ENCODE measurements around the gene CMIP.

The CMIP gene

GRCh38 chr16:81678326-81679095, 233.9 kb downstream of the CMIP start:
- TF ChIP-seq CTCF (IDR thresholded peaks at IDR 0.05) = no peak

DNA sequence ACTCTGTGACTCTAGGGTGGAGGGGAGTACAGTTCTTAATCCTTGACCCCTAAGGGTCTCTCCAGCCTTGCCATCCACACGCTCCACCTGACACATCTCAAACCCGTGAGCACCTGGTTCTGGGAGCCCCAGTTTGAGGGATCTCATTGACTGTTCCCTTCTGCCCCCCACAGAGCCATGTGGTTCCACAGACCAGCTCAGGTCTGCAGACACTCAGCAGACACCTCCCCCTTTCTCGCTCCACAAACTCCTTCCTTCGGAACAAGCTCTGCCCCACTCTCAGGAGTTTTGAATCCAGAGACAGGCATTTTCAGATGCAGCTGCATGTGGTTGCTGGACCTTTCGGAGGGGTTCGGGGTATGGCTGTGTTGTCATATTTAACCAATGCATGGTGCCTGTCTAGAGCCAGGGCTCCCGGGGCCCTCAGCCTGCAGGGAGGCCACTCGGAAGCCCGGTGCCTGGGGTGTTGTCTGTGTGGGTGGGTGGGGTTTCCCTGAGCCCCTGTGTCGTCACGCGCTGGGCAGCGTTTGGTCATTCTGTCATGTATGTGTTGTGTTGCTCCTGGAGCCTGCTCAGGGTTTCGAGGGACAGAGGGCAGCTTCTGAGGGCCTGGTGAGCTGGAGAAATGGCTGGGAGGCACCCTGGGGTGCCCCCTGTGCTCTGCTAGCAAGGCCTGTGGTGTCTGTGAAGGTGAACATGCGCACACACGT, 235.3 kb downstream of the CMIP start:
- no peak for TF ChIP-seq CTCF (IDR thresholded peaks at IDR 0.05)

DNA sequence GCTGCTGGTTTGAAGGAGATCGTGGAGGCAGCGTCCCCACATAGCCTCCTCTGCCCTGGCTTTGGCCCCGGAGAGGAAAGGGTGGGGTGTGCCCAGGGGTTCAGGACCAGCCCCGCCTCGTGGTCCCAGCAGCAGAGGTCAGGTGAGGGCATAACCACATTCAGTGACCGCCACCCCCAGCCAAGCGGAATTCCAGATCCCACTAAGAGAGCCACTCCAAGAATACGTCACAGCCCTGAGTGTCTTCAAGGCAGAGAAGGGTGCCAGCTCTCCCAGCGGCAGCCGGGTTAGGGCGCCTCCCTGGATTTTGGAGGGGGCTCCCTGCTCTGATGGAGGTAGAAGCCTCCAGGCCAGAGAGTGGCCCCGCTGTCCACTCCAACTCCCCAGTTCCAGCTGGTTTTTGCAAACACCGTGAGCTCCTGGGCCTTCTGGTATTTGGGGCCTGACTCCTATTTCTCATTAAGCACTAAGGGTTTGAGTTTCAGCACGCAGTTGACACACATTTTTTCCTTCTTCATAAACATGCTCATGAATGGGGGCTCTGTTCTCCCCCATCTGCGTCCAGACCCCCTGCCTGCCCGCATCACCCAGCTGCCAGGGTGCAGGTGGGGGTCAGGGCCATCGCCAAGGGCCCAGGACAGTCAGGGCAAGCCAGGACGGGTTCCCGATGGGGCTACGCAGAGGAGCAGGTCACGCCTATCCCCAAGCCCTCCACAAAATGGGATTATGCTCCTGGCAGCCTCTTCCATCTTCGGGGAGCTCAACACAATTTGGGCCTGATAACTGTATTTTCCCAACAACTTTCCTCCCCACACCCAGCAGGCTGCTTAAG, 236.1 kb downstream of the CMIP start:
- TF ChIP-seq CTCF (IDR thresholded peaks at IDR 0.05) = no peak

- TF ChIP-seq CTCF (IDR thresholded peaks at IDR 0.05) = no peak
Measured at GRCh38 chr16:81681311-81681710, 236.7 kb downstream of the CMIP start.

DNA sequence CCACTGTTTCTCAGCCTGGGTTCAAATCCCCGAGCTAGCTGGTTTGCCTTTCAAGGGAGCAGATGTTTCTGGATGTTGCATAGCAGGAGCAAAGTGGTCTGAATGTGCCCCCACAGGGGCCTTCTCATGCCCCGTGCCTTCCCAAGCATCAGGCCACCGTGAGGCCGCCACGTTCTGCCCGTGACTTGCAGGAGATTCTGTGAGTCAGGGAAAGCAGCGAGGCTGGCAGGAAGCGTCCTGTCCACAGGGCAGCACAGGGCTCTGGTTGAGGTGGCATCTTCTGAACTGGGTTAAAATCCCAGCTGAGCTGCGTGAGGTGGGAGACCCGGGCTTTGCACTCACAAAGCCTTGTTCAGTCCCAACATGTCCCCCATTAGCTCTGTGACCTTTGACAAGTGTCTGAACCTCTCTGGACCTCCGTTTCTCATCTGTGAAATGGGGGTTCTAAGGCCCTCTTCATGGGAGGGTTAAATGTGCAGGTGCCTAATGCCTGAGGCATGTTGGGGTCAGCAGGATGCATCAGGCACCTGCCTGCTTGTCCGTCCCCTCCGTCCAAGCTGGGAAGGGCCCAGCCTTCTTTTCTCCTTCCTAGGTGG, 239.7 kb downstream of the CMIP start:
- no peak for TF ChIP-seq CTCF (IDR thresholded peaks at IDR 0.05)

- TF ChIP-seq CTCF (IDR thresholded peaks at IDR 0.05) = no peak
Measured at GRCh38 chr16:81684901-81685300, 240.3 kb downstream of the CMIP start.

Data from LNCAP (cell line).